Activated CD4-positive, alpha-beta T cell treated with anti-CD3 and anti-CD28 coated beads, Interleukin-2, amount 10 ng/mL, durations not matched to agents 7 days and 5 days (primary cell): ENCODE data around the gene TCAP. TPM values are rescaled to one million over a fixed set of nuclear protein-coding genes. Genes with fewer than 3 reads are reported as not detected.
A peak's percentile ranks its signal among the peaks of the same experiment; 100 is the strongest.

ENCODE experiments used
- CTCF ChIA-PET: fragments of 350-600 bp; sonication (Branson Sonifier 250); formaldehyde crosslinking; loops from one replicate; lab custom pipeline; 2021; ENCODE audit warnings: antibody characterized with exemption; lab: Charles Lee
- POLR2A ChIA-PET: fragments of 350-600 bp; sonication (Branson Sonifier 250); formaldehyde crosslinking; loops from one replicate; lab custom pipeline; 2021; ENCODE audit warnings: antibody characterized with exemption; lab: Charles Lee
- DNase-seq: peaks from one replicate; pipeline ENCODE4 v3.0.0-alpha.2; 2020
- H3K27ac Mint-ChIP-seq: one replicate; pipeline ENCODE4 v1.8.0; 2021; ENCODE audit warnings: mild to moderate bottlenecking, moderate library complexity, mixed read lengths
- H3K27me3 Mint-ChIP-seq: one replicate; pipeline ENCODE4 v1.8.0; 2021; ENCODE audit warnings: mixed read lengths
- H3K36me3 Mint-ChIP-seq: one replicate; pipeline ENCODE4 v1.8.0; 2021; ENCODE audit warnings: low read depth, mixed read lengths
- H3K4me1 Mint-ChIP-seq: one replicate; pipeline ENCODE4 v1.8.0; 2021; ENCODE audit warnings: mixed read lengths
- H3K4me3 Mint-ChIP-seq: one replicate; pipeline ENCODE4 v1.8.0; 2021; ENCODE audit warnings: mild to moderate bottlenecking, moderate library complexity, mixed read lengths
- H3K9me3 Mint-ChIP-seq: one replicate; pipeline ENCODE4 v1.8.0; 2021; ENCODE audit warnings: mixed read lengths
- total RNA-seq, 2 experiments: library from RNA; stranded (reverse); gene quantifications; one replicate each; pipeline ENCODE4 v1.2.3, GENCODE V29; 2021

The TCAP gene
- total RNA-seq, 2 experiments from 2014 or later, result 2.0 to 2.1 TPM

- ChIA-PET POLR2A (interaction anchor here (0.8 kb wide), 1 partner anchor 11 kb away, joined by 4 read pairs; no protein-coding TSS in a partner anchor), CTCF (interaction anchor here (1.0 to 1.2 kb wide), 2 partner anchors 18 to 29 kb away, joined by 3 to 4 read pairs; partner anchors contain the start of gene MIEN1)
- Mint-ChIP-seq H3K27me3 (peaks cover 42% of the 10 kb centered on the region), H3K27ac (no peak overlapping the region), H3K4me3 (no peak overlapping the region), H3K36me3 (peaks cover 3% of the 10 kb centered on the region), H3K4me1 (peaks cover 6% of the 10 kb centered on the region), H3K9me3 (no peaks in the 10 kb centered on the region)
- DNase-seq, result no peak
These were observed 36.0 kb downstream of the TCAP start for GRCh38 chr17:39701012-39701783.

GRCh38 chr17:39701784-39702422 is 36.8 kb downstream of the TCAP start:
- Mint-ChIP-seq H3K9me3 (no peaks in the 10 kb centered on the region), H3K27me3 (peaks cover 42% of the 10 kb centered on the region), H3K4me1 (peaks cover 12% of the 10 kb centered on the region), H3K36me3 (peaks cover 3% of the 10 kb centered on the region), H3K4me3 (no peak overlapping the region), H3K27ac (no peak overlapping the region)
- POLR2A ChIA-PET, result interaction anchor here (0.8 kb wide), 1 partner anchor 12 kb away, joined by 4 read pairs; no protein-coding TSS in a partner anchor
- CTCF ChIA-PET, result interaction anchor here (1.4 kb wide), 1 partner anchor 36 kb away, joined by 3 read pairs; the partner anchor contains the start of gene TCAP
- DNase-seq, result no peak

DNA sequence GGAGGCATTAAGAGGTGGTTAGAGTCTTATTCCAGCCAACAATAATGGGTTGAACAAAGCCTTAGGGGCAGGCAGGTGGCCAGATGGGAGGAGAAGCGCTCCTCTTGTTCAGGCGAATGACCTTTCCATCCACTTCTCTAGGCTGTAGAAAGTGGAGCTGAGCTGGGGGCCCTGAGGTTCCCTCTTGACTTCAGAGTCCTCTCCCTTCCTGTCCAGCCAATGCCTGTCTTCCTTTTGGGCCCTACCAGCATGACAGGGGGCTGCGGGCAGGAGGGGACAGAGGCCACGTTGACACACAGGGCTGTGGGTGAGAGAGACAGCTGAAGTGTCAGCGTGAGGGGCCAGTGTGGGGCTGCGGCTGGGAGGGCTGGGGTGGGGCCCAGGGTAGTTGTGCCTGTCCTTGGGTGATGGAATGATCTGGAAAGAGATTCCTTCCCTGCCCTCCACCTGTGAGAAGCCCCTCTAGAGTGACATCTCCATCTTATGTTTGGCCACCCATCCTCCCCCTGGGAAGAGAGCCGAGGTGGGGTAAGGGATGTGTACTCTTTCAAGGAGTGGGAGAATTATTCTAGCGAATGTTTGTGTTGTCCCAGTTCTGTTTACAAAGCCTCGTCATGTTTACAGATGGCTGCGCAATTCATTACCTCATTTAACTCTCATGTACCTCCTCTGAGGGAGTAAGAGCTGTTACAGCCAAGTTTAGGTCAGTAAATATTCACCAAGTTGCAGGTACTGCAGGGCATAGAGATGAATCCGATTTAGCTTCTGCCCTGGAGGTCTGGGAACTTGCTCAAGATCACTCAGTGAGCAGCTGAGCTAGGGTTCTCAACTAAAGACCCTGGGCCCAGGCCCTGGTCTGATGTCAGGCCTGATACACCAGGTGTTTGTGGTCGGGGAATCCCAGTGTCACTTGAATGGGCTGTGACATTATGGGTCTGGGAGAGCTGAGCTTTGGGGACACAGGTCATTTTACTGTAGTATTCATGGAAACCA is 38.0 kb downstream of the TCAP start:
- H3K27ac Mint-ChIP-seq, result peak overlapping the region; percentile 44
- DNase-seq, result no peak
- H3K9me3 Mint-ChIP-seq, result no peaks in the 10 kb centered on the region
- peaks cover 42% of the 10 kb centered on the region for H3K27me3 Mint-ChIP-seq
- peaks cover 3% of the 10 kb centered on the region for H3K36me3 Mint-ChIP-seq
- ChIA-PET CTCF (interaction anchor here (1.4 kb wide), 1 partner anchor 38 kb away, joined by 3 read pairs; the partner anchor contains the start of gene TCAP), POLR2A (interaction anchor here (0.5 kb wide), 1 partner anchor 15 kb away, joined by 6 read pairs; the partner anchor contains the start of gene PGAP3)
- no peak overlapping the region for H3K4me3 Mint-ChIP-seq
- H3K4me1 Mint-ChIP-seq, result peaks cover 24% of the 10 kb centered on the region

- Mint-ChIP-seq H3K4me1 (peaks cover 27% of the 10 kb centered on the region), H3K36me3 (peaks cover 2% of the 10 kb centered on the region), H3K27ac (no peak overlapping the region), H3K27me3 (peaks cover 40% of the 10 kb centered on the region), H3K9me3 (no peaks in the 10 kb centered on the region), H3K4me3 (no peak overlapping the region)
- DNase-seq, result no peak
- ChIA-PET POLR2A (no interaction called here), CTCF (interaction anchor here (1.6 kb wide), 1 partner anchor 81 kb away, joined by 4 read pairs; no protein-coding TSS in a partner anchor)
These were observed 38.8 kb downstream of the TCAP start for GRCh38 chr17:39703913-39704312.

DNA sequence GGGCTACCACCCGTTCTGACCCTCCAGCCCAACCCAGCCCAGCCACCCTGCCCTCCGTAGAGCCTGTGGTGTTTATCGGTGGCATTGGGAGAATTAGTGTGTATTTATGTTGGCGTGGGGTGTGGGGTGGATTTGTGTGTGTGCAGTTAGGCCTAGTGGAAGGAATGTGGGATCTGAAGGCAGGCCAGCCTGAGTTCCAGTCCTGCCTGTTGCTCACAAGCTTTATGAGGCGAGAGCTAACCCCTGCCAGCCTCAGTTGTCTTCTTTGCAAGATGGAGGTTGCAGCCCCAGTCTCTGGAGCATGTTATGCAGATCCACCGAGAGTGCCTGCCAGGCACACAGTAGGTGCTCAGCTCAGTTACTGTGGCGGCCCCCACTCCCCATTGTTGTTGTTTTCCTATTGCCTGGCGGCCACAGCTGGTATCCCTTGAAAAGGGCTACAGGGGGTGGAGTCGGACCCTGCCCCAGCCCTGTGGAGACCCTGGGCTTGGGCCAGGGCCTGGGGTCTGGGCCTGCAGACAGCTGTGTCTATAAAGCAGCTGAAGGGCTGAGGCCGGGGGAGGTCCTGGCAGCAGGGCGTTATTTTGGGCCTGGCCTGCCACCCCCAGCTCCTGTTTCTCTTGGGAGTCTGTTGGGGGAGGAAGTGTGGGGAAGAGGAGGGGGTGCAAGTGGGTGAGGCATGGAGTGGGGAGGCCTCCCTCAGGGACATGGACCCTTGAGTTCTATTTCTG is 39.8 kb downstream of the TCAP start:
- Mint-ChIP-seq H3K9me3 (no peaks in the 10 kb centered on the region), H3K27ac (no peak overlapping the region), H3K27me3 (peaks cover 31% of the 10 kb centered on the region), H3K4me3 (no peak overlapping the region), H3K36me3 (no peaks in the 10 kb centered on the region), H3K4me1 (peaks cover 28% of the 10 kb centered on the region)
- CTCF ChIA-PET, result interaction anchor here (0.8 to 1.6 kb wide), 4 partner anchors 25 to 83 kb away, joined by 3 to 4 read pairs (median 4); no protein-coding TSS in a partner anchor
- POLR2A ChIA-PET, result no interaction called here
- no peak for DNase-seq

- Mint-ChIP-seq H3K27ac (no peak overlapping the region), H3K9me3 (no peaks in the 10 kb centered on the region), H3K27me3 (peaks cover 25% of the 10 kb centered on the region), H3K4me1 (peaks cover 28% of the 10 kb centered on the region), H3K4me3 (no peak overlapping the region), H3K36me3 (no peaks in the 10 kb centered on the region)
- ChIA-PET CTCF (interaction anchor here (1.5 kb wide), 1 partner anchor 75 kb away, joined by 4 read pairs; no protein-coding TSS in a partner anchor), POLR2A (no interaction called here)
- DNase-seq, result no peak
These were observed 40.7 kb downstream of the TCAP start for GRCh38 chr17:39705786-39706348.

- peak overlapping the region; percentile 64 for H3K27ac Mint-ChIP-seq
- H3K9me3 Mint-ChIP-seq, result no peaks in the 10 kb centered on the region
- peaks cover 28% of the 10 kb centered on the region for H3K4me1 Mint-ChIP-seq
- POLR2A ChIA-PET, result no interaction called here
- CTCF ChIA-PET, result no interaction called here
- peaks cover 20% of the 10 kb centered on the region for H3K27me3 Mint-ChIP-seq
- H3K4me3 Mint-ChIP-seq, result no peak overlapping the region
- DNase-seq, result no peak
- H3K36me3 Mint-ChIP-seq, result no peaks in the 10 kb centered on the region
These were observed 41.2 kb downstream of the TCAP start for GRCh38 chr17:39706383-39706782.

GRCh38 chr17:39706921-39707337 is 41.8 kb downstream of the TCAP start:
- Mint-ChIP-seq H3K27me3 (peaks cover 14% of the 10 kb centered on the region), H3K4me3 (no peak overlapping the region), H3K36me3 (no peaks in the 10 kb centered on the region), H3K27ac (peak overlapping the region; percentile 64), H3K4me1 (peaks cover 28% of the 10 kb centered on the region), H3K9me3 (no peaks in the 10 kb centered on the region)
- POLR2A ChIA-PET, result no interaction called here
- CTCF ChIA-PET, result interaction anchor here (1.1 kb wide), 1 partner anchor 11 kb away, joined by 4 read pairs; no protein-coding TSS in a partner anchor
- DNase-seq, result peak; percentile 46

DNA sequence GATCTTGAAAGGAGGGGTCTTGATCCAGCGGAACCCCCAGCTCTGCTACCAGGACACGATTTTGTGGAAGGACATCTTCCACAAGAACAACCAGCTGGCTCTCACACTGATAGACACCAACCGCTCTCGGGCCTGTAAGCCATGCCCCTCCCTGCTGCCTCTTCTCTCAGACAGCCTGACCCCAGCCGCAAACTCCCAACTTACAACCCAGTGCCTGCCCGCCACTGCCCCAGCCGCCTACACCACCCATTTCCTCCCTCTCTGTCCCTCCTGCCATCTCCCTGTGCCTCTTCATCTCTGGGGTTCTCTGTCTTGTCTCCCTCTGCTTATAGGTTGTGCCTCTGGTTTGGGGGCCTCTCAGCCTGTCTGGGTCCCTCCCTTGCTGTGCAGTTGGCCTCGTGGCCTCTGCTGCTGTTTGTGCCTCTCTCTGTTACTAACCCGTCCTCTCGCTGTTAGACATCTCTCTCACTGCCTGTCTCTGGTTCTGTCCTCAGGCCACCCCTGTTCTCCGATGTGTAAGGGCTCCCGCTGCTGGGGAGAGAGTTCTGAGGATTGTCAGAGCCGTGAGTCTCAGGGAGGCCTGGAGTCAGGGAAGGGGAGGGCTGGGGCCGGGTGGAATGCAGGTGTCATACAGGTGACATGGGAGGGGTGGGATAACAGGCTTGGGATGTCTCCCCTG is 44.3 kb downstream of the TCAP start:
- POLR2A ChIA-PET, result no interaction called here
- H3K36me3 Mint-ChIP-seq, result no peaks in the 10 kb centered on the region
- peaks cover 27% of the 10 kb centered on the region for H3K4me1 Mint-ChIP-seq
- CTCF ChIA-PET, result no interaction called here
- no peaks in the 10 kb centered on the region for H3K27me3 Mint-ChIP-seq
- peak overlapping the region; percentile 70 for H3K27ac Mint-ChIP-seq
- H3K9me3 Mint-ChIP-seq, result no peaks in the 10 kb centered on the region
- DNase-seq, result no peak
- no peak overlapping the region for H3K4me3 Mint-ChIP-seq

GRCh38 chr17:39709998-39710964 is 45.1 kb downstream of the TCAP start:
- CTCF ChIA-PET, result interaction anchor here (1.2 kb wide), 1 partner anchor 270 kb away, joined by 3 read pairs; the partner anchor contains the start of gene PSMD3
- Mint-ChIP-seq H3K27ac (peak overlapping the region; percentile 70), H3K36me3 (no peaks in the 10 kb centered on the region)

More at GRCh38 chr17:39709998-39710964, 45.1 kb downstream of the TCAP start:
- no peak for DNase-seq
- no peak overlapping the region for H3K4me3 Mint-ChIP-seq
- POLR2A ChIA-PET, result no interaction called here
- H3K4me1 Mint-ChIP-seq, result peaks cover 27% of the 10 kb centered on the region
- no peaks in the 10 kb centered on the region for H3K9me3 Mint-ChIP-seq
- no peaks in the 10 kb centered on the region for H3K27me3 Mint-ChIP-seq
